Mucosa of descending colon (tissue), 3 donors: ENCODE measurements around the gene N4BP2. TPM values are rescaled to one million over a fixed set of nuclear protein-coding genes. Genes with fewer than 3 reads are reported as not detected.

Experiments used
- ATAC-seq: fragments of 200-7000 bp; cut with Tn5 transposase; one replicate; pipeline ENCODE4 v1.9.1; 2020; ENCODE audit warnings: mild to moderate bottlenecking, moderate library complexity
- DNase-seq, 3 donors: peaks; one replicate each; pipeline ENCODE4 v3.0.0-alpha.2; 2020
- H3K36me3 ChIP-seq: fragments of 200-600 bp; one replicate; pipeline ENCODE4 v1.8.0; 2021; ENCODE audit warnings: low read depth, mild to moderate bottlenecking
- H3K4me1 ChIP-seq: fragments of 200-600 bp; one replicate; pipeline ENCODE4 v1.8.0; 2021; ENCODE audit warnings: low read depth, mild to moderate bottlenecking
- H3K4me3 ChIP-seq: fragments of 200-600 bp; one replicate; pipeline ENCODE4 v1.8.0; 2021; ENCODE audit warnings: mild to moderate bottlenecking
- H3K9me3 ChIP-seq: fragments of 200-600 bp; one replicate; pipeline ENCODE4 v1.8.0; 2021; ENCODE audit warnings: mild to moderate bottlenecking
- intact Hi-C, 2 donors: fragments of 100-400 bp; cut with DNase I in 1 of 2; cut with micrococcal nuclease in 1 of 2; formaldehyde crosslinking; loops; one replicate each; pipeline versions ENCODE4 v1.11.0 to v1.11.1; 2022; cut with DNase I, micrococcal nuclease
- total RNA-seq, 3 donors: library from RNA; stranded (reverse); fragmentation: NEBNext Ultra II Directional in 2 of 3; extraction: Animal tissue kit (Norgen Biotek cat#: 25700) in 2 of 3; gene quantifications; one replicate each; pipeline versions ENCODE4 v1.2.1 to v1.2.4, GENCODE V29; 2021 to 2023
- TF ChIP-seq, protein P1 (sequence below): fragments of 200-600 bp; IDR thresholded peaks from one replicate; pipeline ENCODE4 v1.8.0; 2022; ENCODE audit warnings: antibody characterized with exemption, mild to moderate bottlenecking
- donor health status: DM: no; HTN: no; CAD: no; lungs with moderate emphysema.
- donor health status: DM: no; HTN: no; CAD: no.
- donor health status: DM: no; HTN: yes; CAD: no.

N4BP2 gene
- total RNA-seq, 3 donors from 2014 or later = 6.7 to 11.5 (median 7.2) TPM

DNA sequence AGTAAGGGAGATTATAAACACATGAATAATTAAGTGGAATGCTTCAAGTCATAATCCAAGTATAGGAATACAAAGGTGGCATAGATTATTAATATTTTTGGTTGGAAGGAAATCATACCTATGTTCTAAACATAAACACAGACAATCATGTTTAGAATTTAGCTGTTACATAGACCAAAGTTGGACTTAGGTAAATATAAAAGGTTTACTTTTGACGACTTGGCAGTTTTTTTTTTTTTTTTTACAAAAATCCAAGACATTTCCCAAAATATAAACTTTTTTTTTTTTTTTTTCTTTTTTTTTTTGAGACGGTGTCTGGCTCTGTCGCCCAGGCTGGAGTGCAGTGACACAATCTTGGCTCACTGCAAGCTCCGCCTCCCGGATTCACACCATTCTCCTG, 3.5 kb upstream of the N4BP2 start:
- peaks cover 21% of the 10 kb centered on the region for H3K4me1 ChIP-seq
- no peak overlapping the region for H3K4me3 ChIP-seq
- DNase-seq = no peak
- no peaks in the 10 kb centered on the region for H3K9me3 ChIP-seq
- no peak for ATAC-seq
- no peaks in the 10 kb centered on the region for H3K36me3 ChIP-seq
- TF ChIP-seq, protein P1, sequence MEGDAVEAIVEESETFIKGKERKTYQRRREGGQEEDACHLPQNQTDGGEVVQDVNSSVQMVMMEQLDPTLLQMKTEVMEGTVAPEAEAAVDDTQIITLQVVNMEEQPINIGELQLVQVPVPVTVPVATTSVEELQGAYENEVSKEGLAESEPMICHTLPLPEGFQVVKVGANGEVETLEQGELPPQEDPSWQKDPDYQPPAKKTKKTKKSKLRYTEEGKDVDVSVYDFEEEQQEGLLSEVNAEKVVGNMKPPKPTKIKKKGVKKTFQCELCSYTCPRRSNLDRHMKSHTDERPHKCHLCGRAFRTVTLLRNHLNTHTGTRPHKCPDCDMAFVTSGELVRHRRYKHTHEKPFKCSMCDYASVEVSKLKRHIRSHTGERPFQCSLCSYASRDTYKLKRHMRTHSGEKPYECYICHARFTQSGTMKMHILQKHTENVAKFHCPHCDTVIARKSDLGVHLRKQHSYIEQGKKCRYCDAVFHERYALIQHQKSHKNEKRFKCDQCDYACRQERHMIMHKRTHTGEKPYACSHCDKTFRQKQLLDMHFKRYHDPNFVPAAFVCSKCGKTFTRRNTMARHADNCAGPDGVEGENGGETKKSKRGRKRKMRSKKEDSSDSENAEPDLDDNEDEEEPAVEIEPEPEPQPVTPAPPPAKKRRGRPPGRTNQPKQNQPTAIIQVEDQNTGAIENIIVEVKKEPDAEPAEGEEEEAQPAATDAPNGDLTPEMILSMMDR = no peak
- intact Hi-C loops = loop anchor here in 1 of 2 donors (10.0 kb wide), 1 partner anchor 262 kb away; no protein-coding TSS in a partner anchor

DNA sequence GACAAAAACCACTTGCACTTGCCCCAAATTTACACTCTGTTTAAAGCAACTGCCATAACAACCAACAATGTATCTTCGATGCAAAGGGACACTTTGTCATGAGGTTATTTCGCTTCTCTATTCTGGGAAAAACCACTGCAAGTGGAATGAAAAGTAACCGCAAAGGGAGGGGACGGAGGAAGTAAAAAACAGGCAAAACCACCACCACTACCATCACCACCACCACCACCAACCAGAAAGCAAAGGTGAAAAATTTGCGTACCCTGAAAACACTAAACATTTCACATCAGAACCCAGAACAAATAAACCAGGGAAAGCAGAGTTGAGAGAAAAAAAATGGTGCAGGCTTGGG, 1.2 kb upstream of the N4BP2 start:
- Histone ChIP-seq H3K9me3 (no peaks in the 10 kb centered on the region), H3K4me1 (peaks cover 24% of the 10 kb centered on the region), H3K36me3 (no peaks in the 10 kb centered on the region), H3K4me3 (no peak overlapping the region)
- intact Hi-C loops = loop anchor here in 1 of 2 donors (10.0 kb wide), 1 partner anchor 259 kb away; no protein-coding TSS in a partner anchor
- ATAC-seq (no peak), DNase-seq (no peak)
- TF ChIP-seq, protein P1 = no peak

DNA sequence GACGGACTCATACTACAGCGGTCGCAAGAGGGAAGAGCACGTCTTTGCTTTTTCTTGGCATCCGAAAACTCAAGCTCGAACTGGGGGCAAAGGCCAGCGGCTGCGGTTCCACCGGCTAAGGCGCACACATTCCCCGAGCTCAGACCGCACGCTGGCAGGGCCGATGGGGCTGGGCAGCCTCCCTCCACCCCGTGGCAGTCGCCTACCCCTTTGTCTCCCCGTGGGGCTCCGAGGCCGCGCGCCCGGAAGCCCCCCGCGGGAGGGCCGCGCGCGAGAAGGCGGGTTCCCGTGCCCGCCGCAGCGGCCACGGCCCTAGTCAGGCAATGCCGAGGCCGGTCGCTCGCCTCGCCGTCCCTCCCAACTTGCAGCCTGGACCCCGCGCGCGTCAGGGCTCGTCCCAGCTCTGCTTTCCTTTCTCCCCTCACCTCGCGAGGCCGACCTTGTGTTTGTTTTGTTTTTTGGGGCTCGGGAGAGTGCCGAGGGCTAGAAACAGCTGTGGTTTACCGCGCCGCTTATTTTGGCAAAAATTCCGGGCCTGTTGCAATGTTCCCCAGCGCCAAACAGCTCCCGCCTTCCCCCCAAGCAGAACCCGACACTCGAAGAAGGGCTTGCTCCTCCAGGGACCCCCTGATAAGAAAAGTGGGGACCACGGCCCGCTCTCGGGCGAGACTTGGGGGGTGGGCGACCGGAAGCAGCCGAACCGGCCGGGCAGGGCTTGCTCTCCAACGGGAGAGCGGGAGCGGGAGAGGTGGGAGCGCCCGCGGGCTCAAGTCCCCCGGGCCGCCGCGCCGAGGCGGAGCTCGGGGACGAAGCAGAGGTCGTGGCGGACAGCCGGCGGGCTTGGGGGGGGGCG, 561 bp upstream of the N4BP2 start:
- intact Hi-C loops = loop anchor here in 1 of 2 donors (10.0 kb wide), 1 partner anchor 259 kb away; no protein-coding TSS in a partner anchor
- DNase-seq (peak; percentile 70 to 82 (median 82)), ATAC-seq (peak; percentile 39)
- Histone ChIP-seq H3K36me3 (no peaks in the 10 kb centered on the region), H3K4me1 (peaks cover 24% of the 10 kb centered on the region), H3K9me3 (no peaks in the 10 kb centered on the region), H3K4me3 (peak overlapping the region; percentile 56)
- TF ChIP-seq, protein P1 = no peak

DNA sequence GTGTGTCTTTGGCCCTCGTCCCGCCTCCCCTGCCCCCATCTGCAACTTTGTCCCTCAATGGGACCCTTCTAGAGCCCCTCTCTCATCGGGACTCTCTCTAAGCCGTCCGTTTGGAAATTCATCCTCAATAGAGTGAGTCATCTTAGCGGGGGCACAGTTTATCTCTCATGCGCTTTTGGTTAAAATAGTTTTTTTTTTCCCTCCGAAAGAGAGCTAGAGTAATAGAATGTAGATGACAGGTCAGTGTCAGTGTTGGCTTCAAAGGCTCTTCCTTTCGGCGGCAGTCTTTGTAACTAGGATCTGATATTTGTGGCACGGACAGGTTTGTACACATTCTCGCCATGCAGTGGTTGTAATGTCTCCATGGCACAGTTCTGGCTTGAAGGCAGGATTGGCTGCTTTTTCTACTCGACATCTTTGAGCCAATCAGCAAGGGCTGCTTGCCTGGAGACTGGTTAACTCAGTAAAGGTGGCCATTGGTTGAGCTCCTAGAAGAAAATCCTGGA, 989 bp downstream of the N4BP2 start:
- Histone ChIP-seq H3K9me3 (no peaks in the 10 kb centered on the region), H3K4me3 (peak overlapping the region; percentile 56), H3K4me1 (peaks cover 24% of the 10 kb centered on the region), H3K36me3 (no peaks in the 10 kb centered on the region)
- TF ChIP-seq, protein P1 = no peak
- intact Hi-C loops = loop anchor here in 1 of 2 donors (10.0 kb wide), 1 partner anchor 257 kb away; no protein-coding TSS in a partner anchor
- DNase-seq (peak in 2 of 3 donors; percentile 61 to 89), ATAC-seq (peak; percentile 72)

DNA sequence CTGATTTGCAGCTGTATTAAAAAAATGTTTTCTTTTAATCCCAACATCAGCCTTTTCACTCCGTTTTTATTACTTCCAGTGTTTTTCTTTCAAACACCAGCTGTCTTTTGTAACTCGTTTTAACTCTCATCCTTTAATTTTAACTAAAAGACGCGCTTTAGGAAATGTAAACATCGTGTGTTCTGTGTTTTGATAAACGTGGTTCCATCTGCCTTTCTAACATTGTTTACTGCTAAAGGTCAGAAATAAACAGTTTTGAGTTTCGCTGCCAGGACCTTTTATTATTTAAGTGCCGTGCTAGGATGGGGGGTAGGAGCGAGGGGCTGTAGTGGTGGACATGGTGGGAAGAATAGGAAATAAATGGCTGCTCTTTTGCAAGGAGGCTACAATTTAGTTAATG, 1.5 kb downstream of the N4BP2 start:
- no peak overlapping the region for H3K4me3 ChIP-seq
- intact Hi-C loops = loop anchor here in 1 of 2 donors (10.0 kb wide), 1 partner anchor 257 kb away; no protein-coding TSS in a partner anchor
- DNase-seq = no peak

More for the DNA sequence above, 1.5 kb downstream of the N4BP2 start:
- no peaks in the 10 kb centered on the region for H3K36me3 ChIP-seq
- peaks cover 24% of the 10 kb centered on the region for H3K4me1 ChIP-seq
- ATAC-seq = no peak
- no peaks in the 10 kb centered on the region for H3K9me3 ChIP-seq
- TF ChIP-seq, protein P1 = no peak
